ENCODE results near the gene GALNT11.

GALNT11 gene

DNA sequence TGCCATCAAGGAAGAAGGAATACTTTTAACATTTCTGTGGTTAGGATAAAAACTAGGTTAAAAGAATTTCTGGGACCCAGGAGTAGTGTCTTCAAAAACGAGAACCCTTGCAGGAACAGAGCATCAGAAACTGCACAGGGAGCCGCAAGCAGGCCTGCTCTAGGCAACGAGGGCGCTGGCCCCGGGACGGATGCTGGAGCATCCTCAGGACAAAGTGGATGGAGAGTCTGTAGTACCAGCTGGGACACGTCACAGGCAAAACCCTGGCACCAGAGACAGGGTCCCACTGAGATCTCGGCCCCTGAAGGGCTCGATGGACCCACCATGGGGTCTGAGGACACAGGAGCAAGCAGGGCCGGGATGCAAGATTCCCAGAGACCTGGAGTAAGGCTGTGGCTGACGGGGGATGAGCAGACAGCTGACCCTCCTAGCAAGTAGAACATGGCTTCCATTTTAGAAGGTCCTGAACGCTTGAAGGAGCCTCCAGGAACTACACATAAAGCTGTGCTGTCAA is 106.6 kb downstream of the GALNT11 start:
- TF ChIP-seq CTCF (IDR thresholded peaks at IDR 0.05; ENCODE audit: low read depth, low read length, missing control alignments) = no peak
- no peak overlapping the region for H3K4me3 ChIP-seq (ENCODE audit: low read depth, low read length)
- DNase-seq (ENCODE audit: low read depth) = no peak
- in situ Hi-C loops (cut with HindIII; ENCODE audit: low sequenced_read_pairs) = loop anchor here (5.0 to 10.0 kb wide), 2 partner anchors 55 to 63 kb away; no protein-coding TSS in a partner anchor

DNA sequence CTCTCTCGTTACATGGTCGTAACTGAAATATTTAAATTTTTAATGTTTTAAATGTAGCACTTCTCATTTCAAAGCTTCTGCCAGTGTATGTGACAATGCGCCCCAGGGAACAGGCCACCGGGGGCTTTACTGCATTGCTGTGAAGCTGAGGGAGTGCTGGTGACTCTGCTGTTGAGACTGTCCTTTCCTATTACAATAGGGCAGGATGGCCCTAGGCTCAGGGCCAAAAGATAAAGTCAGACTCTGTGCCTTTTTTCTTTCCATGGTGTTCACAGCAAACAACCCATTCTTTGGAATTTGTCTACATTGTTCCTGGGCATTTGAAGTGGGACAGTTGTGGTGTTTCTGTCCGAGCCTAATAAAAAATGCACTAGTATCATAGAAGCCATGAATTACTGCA is 107.3 kb downstream of the GALNT11 start:
- in situ Hi-C loops (cut with HindIII; ENCODE audit: low sequenced_read_pairs) = loop anchor here (5.0 to 10.0 kb wide), 2 partner anchors 56 to 62 kb away; no protein-coding TSS in a partner anchor
- no peak for TF ChIP-seq CTCF (IDR thresholded peaks at IDR 0.05; ENCODE audit: low read depth, low read length, missing control alignments)
- no peak for DNase-seq (ENCODE audit: low read depth)

DNA sequence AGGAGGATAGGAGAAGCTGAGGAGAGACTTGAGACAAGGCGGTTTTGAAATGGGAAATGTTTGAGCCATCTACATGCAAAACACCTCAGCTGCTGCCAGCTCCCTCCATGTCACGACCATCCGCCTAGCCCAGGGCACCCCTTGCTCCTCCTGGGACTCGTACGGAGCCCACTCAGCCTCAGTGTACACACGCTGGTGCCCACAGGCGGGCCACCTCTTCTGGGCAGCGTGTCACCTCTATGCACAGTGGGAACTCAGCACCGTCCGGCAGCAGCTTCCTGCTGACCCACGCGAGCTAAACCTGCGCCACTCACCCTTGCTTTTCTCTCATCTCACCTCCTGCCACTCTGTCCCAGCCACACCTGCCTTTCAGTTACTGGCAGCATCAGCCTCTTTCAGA is 108.3 kb downstream of the GALNT11 start:
- DNase-seq (ENCODE audit: low read depth) = no peak
- in situ Hi-C loops (cut with HindIII; ENCODE audit: low sequenced_read_pairs) = loop anchor here (5.0 to 10.0 kb wide), 2 partner anchors 57 to 61 kb away; no protein-coding TSS in a partner anchor
- H3K4me3 ChIP-seq (ENCODE audit: low read depth, low read length) = no peak overlapping the region
- no peak for TF ChIP-seq CTCF (IDR thresholded peaks at IDR 0.05; ENCODE audit: low read depth, low read length, missing control alignments)

More for the DNA sequence above, 107.3 kb downstream of the GALNT11 start:
- H3K4me3 ChIP-seq (ENCODE audit: low read depth, low read length) = no peak overlapping the region

GRCh38 chr7:152136686-152137085 is 111.2 kb downstream of the GALNT11 start:
- no peak for TF ChIP-seq CTCF (IDR thresholded peaks at IDR 0.05; ENCODE audit: low read depth, low read length, missing control alignments)
- in situ Hi-C loops (cut with HindIII; ENCODE audit: low sequenced_read_pairs) = loop anchor here (10.0 kb wide), 1 partner anchor 58 kb away; no protein-coding TSS in a partner anchor
- H3K4me3 ChIP-seq (ENCODE audit: low read depth, low read length) = no peak overlapping the region
- DNase-seq (ENCODE audit: low read depth) = no peak

DNA sequence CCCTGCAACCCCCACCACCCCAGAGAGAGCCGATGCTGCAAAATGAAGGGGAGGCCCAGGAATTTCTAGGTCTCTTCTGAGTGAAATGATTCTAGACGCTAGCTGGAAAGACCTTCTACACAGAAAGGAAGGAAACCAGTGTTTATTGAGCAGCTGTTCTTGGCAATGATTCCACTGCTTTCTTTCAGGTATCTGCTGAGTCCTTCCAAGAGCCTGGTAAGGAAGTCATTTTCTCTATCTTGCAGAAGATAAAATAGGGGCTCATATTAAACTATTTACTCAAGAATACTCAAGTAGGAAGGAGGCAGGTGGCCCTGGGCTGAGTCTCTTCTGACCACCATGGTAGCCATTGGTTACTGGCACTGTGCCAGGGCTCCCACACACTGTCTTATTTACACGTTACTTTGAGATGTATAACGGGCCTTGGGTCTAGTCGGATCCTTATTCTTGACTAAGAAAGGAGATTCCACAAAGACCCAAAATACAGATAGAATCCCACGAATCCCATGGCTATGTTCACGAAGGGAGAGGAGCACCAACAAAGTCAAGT is 112.1 kb downstream of the GALNT11 start:
- no peak for TF ChIP-seq CTCF (IDR thresholded peaks at IDR 0.05; ENCODE audit: low read depth, low read length, missing control alignments)
- in situ Hi-C loops (cut with HindIII; ENCODE audit: low sequenced_read_pairs) = loop anchor here (10.0 kb wide), 1 partner anchor 57 kb away; no protein-coding TSS in a partner anchor
- no peak for DNase-seq (ENCODE audit: low read depth)
- no peak overlapping the region for H3K4me3 ChIP-seq (ENCODE audit: low read depth, low read length)

GRCh38 chr7:152140067-152140466 is 114.6 kb downstream of the GALNT11 start:
- in situ Hi-C loops (cut with HindIII; ENCODE audit: low sequenced_read_pairs) = no loop called here
- no peak overlapping the region for H3K4me3 ChIP-seq (ENCODE audit: low read depth, low read length)
- TF ChIP-seq CTCF (IDR thresholded peaks at IDR 0.05; ENCODE audit: low read depth, low read length, missing control alignments) = no peak
- no peak for DNase-seq (ENCODE audit: low read depth)
